ENCODE results near the gene RIC8B. TPM values are rescaled to one million over a fixed set of nuclear protein-coding genes. Genes with fewer than 3 reads are reported as not detected.

RIC8B gene
- total RNA-seq, 1 experiment from 2014 or later = 29.0 TPM

DNA sequence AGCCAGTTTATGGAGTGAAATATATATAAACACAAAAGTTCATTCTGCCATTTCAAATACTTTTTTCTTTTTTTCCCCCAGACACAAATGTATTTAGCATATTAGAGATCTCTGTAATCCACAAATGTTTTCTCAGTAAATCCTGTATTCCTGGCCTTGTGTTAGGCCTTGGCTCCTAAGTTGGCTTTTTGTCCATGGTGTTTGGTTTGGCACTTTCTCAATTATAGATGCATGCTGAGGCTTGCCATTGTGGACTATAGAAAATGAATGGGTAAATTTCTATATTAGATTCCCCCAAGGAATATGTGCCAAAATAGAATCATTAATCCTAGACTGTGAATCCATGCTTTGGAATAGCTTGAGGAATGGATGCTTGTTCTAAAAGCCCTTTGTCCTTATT lies 17.0 kb downstream of the RIC8B start:
- no peaks in the 10 kb centered on the region for H3K27me3 ChIP-seq (ENCODE audit: insufficient read depth, low read length)
- no peak overlapping the region for H2AK5ac ChIP-seq (ENCODE audit: insufficient read length, low read length)
- no peak overlapping the region for H3K4me2 ChIP-seq (ENCODE audit: insufficient read depth, insufficient read length, low read length)
- H3K9ac ChIP-seq (ENCODE audit: extremely low read depth, insufficient read length, low read length) = no peak overlapping the region
- H2AFZ ChIP-seq (ENCODE audit: low read length) = no peak overlapping the region
- H4K8ac ChIP-seq (replicated peaks; ENCODE audit: insufficient read length, low read depth, low read length) = no peak overlapping the region
- H2BK5ac ChIP-seq (ENCODE audit: insufficient read length, low read length) = no peak overlapping the region
- no peak overlapping the region for H2BK120ac ChIP-seq (ENCODE audit: low read depth, low read length, poor library complexity, severe bottlenecking)
- no peak overlapping the region for H3K18ac ChIP-seq (ENCODE audit: insufficient read length, low read depth, low read length)
- H3K23ac ChIP-seq (ENCODE audit: insufficient read length, low read depth, low read length) = no peak overlapping the region
- Mint-ChIP-seq H3K4me3 (no peak overlapping the region), H3K27ac (no peak overlapping the region), H3K27me3 (ENCODE audit: low read depth) (no peaks in the 10 kb centered on the region), H3K9me3 (peaks cover 3 to 4% of the 10 kb centered on the region in 2 experiments; a peak in 2 of 5 replicates), H3K4me1 (peaks cover 0 to 7% of the 10 kb centered on the region in 2 experiments; a peak in 3 of 4 replicates), H3K36me3 (ENCODE audit: insufficient read depth in 1 of 3, low read depth in 3 of 3) (peaks cover 32 to 49% (median 45%) of the 10 kb centered on the region in 3 experiments)
- no peak overlapping the region for H3K14ac ChIP-seq (ENCODE audit: insufficient read depth, low read length)
- H2BK12ac ChIP-seq (ENCODE audit: insufficient read length, low read depth, low read length) = no peak overlapping the region
- H3T11ph ChIP-seq (ENCODE audit: low read length) = no peak overlapping the region
- H3K79me2 ChIP-seq (ENCODE audit: insufficient read depth, low read length) = no peaks in the 10 kb centered on the region
- H4K91ac ChIP-seq (ENCODE audit: insufficient read length, low read depth, low read length) = no peak overlapping the region
- no peaks in the 10 kb centered on the region for H3K4me1 ChIP-seq (ENCODE audit: insufficient read depth, low read length)
- H3K4ac ChIP-seq (ENCODE audit: low read depth, low read length) = no peak overlapping the region
- peaks cover 2% of the 10 kb centered on the region for H3K79me1 ChIP-seq (ENCODE audit: insufficient read depth, low read depth, low read length, poor library complexity, severe bottlenecking)
- H2BK15ac ChIP-seq (ENCODE audit: low read depth, low read length) = no peak overlapping the region
- H4K20me1 ChIP-seq (ENCODE audit: control insufficient read depth, insufficient read depth, insufficient read length) = no peaks in the 10 kb centered on the region
- H2BK20ac ChIP-seq (ENCODE audit: low read depth, low read length, poor library complexity, severe bottlenecking) = no peak overlapping the region
- H3K23me2 ChIP-seq (ENCODE audit: insufficient read length, low read depth, low read length, poor library complexity, severe bottlenecking) = no peaks in the 10 kb centered on the region
- no peak overlapping the region for H4K5ac ChIP-seq (ENCODE audit: insufficient read length, low read depth, low read length)
- no peak overlapping the region for H3K27ac ChIP-seq (ENCODE audit: insufficient read length, low read depth, low read length)
- H3K9me3 ChIP-seq (ENCODE audit: control insufficient read depth, low read depth, low read length) = no peaks in the 10 kb centered on the region
- DNase-seq = no peak
- H3K56ac ChIP-seq (ENCODE audit: insufficient read length, low read depth, low read length) = no peak overlapping the region
- TF ChIP-seq, protein P1, sequence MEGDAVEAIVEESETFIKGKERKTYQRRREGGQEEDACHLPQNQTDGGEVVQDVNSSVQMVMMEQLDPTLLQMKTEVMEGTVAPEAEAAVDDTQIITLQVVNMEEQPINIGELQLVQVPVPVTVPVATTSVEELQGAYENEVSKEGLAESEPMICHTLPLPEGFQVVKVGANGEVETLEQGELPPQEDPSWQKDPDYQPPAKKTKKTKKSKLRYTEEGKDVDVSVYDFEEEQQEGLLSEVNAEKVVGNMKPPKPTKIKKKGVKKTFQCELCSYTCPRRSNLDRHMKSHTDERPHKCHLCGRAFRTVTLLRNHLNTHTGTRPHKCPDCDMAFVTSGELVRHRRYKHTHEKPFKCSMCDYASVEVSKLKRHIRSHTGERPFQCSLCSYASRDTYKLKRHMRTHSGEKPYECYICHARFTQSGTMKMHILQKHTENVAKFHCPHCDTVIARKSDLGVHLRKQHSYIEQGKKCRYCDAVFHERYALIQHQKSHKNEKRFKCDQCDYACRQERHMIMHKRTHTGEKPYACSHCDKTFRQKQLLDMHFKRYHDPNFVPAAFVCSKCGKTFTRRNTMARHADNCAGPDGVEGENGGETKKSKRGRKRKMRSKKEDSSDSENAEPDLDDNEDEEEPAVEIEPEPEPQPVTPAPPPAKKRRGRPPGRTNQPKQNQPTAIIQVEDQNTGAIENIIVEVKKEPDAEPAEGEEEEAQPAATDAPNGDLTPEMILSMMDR (conservative IDR thresholded peaks at IDR 0.05) = no peak

All from H9 (cell line).